ENCODE data around the gene SUPT7L.
"Not testable (repeated sequence)": the region's sequence is repeated elsewhere in the genome, so short reads cannot be mapped to it uniquely, and the experiment has no call there.

SUPT7L gene

DNA sequence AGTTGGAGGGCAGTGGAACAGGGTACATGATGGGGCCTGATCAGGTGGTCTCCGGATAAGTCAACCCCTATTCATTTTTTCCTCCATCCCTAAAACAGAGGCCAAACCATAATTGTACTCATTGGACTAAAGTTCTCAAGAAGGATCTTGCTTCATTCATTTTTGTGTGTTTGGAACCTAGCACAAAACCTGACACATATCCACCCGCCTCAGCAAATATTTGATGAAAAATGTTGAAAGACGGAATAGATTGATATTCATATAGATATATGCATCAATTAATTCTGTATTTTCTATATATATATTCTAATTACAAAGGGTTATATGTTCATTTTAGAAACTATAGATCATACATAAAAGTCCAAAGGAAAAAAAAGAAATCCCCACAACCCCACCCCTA, 22.2 kb upstream of the SUPT7L start:
- no peak for DNase-seq (ENCODE audit: low read depth in 2 of 2)

DNA sequence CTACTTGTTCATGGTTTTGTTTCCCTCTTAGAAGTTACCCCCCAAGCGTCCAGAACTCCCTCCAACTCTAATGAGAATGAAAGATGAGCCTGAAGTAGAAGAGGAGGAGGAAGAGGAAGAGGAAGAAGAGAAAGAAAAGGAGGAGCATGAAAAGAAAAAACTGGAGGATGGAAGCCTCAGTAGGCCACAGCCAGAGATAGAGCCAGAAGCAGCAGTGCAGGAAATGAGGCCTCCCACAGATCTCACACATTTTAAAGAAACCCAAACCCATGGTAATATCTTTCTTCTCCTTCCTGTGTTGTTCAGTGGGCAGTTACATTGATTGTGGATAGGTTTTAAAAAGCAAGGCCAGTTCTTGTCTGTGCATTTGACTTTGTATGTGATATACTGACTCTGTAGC, 21.6 kb upstream of the SUPT7L start:
- DNase-seq (ENCODE audit: low read depth in 2 of 2), result not testable (repeated sequence)

DNA sequence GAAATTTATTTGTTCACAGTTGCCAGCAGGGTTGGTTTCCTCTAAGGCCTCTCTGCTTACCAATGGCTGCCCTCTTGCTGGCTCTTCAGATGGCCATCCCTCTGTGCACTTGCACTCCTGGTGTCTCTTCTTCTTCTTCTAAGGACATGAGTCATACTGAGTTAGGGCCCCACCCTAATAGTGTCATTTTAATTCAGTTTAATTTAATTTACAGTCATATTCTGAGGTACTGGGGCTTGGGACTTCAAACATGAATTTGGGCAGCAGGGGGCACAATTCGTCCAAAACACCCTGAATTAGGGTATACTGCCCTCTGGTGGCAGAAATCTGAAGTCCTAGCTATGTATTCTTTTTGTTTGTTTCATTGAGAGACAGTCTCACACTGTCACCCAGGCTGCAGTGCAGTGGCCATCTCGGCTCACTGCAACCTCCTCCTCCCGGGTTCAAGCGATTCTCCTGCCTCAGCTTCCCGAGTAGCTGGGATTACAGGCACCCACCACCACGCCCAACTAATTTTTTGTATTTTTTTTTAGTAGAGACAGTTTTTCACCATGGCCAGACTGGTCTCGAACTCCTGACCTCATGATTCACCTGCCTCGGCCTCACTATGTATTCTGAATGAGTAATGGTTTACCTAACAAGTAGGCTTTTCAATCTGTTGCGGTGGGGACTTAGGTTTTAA, 20.1 kb upstream of the SUPT7L start:
- DNase-seq (ENCODE audit: low read depth in 2 of 2), result peak; percentile 72 to 86

DNA sequence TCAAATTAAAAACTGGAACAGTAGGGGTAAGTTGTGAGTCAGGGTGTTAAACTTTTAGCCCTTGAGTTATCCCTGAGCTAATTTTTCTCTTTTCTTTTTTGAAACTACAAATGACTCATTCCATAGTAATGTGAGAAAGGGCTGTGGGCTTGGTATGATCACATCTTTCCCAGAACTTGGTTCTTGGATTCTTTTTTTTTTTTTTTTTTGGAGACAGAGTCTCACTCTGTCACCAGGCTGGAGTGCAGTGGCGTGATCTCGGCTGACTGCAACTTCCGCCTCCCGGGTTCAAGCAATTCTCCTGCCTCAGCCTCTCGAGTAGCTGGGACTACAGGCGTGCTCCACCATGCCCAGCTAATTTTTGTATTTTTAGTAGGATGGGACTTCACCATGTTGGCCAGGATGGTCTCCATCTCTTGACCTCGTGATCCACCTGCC, 18.9 kb upstream of the SUPT7L start:
- DNase-seq (ENCODE audit: low read depth in 2 of 2), result not testable (repeated sequence)

DNA sequence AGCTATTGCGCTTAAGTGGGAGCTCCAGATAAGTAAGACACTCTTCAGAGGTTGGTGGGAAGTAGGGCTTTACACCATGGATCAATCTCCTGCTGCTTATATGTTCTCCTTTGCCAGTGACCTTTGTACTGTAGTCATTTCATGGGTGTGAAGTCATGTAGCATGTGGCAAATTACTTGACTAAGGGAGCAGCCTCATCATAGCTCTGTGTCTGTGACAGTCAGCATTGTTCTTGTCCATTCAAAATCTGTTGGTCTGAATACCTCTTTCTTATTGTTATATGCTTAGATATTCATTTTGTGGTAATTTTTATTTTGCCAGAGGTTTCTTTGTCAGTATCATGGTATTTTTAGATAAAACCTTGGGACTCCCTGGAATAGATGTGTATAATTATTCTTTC, 18.4 kb upstream of the SUPT7L start:
- no peak for DNase-seq (ENCODE audit: low read depth in 2 of 2)

DNA sequence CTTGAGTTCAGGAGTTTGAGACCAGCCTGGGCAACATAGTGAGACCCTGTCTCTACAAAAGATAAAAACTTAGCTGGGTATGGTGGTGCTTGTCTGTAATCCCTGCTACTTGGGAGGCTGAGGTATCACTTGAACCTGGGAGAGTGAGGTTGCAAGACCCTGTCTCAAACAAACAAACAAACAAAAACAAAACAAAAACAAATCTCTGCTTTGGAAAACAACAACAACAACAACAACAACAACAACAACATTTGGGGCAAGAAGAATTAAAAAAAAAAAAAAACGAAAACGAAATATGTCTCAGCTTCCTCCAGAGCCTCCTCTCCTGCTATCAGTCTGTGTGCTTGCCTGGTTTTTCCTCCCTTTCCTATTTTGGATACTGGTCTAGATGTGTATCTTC, 17.2 kb upstream of the SUPT7L start:
- DNase-seq (ENCODE audit: low read depth in 2 of 2), result no peak

GRCh38 chr2:27672723-27673486, 9.5 kb upstream of the SUPT7L start:
- no peak for DNase-seq (ENCODE audit: low read depth in 2 of 2)

GRCh38 chr2:27671235-27671634, 7.8 kb upstream of the SUPT7L start:
- no peak for DNase-seq (ENCODE audit: low read depth in 2 of 2)

- DNase-seq (ENCODE audit: low read depth in 2 of 2), result no peak
These were observed 4.0 kb upstream of the SUPT7L start for GRCh38 chr2:27667446-27667845.

DNA sequence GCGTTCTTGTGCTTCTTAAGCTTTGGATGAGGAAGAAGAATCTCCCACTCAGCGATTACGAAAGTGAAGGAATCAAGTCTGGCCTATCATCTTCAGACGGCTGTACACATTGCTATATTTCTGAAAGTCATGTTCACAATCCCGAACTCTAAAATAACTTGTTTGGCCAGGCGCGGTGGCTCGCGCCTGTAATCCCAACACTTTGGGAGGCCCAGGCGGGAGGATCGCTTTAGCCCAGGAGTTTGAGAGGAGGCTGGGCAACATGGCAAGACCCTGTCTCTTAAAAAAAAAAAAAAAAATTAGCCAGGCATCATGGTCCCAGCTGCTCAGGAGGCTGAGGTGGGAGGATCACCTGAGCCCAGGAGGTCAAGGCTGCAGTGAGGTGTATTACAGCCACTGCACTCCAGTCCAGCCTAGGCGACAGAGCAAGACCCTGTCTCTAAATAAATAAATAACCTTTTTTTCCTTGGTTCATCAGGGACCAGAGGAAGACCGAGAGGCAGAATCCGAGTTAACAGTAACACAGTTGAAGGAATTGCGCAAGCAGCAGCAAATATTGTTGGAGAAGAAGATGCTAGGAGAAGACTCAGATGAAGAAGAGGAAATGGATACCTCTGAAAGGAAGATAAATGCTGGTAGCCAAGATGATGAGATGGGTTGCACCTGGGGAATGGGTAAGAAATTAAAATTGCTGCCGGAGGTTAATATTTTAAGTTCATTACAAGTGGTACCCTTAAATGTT, 1.4 kb upstream of the SUPT7L start:
- no peak for DNase-seq (ENCODE audit: low read depth in 2 of 2)

DNA sequence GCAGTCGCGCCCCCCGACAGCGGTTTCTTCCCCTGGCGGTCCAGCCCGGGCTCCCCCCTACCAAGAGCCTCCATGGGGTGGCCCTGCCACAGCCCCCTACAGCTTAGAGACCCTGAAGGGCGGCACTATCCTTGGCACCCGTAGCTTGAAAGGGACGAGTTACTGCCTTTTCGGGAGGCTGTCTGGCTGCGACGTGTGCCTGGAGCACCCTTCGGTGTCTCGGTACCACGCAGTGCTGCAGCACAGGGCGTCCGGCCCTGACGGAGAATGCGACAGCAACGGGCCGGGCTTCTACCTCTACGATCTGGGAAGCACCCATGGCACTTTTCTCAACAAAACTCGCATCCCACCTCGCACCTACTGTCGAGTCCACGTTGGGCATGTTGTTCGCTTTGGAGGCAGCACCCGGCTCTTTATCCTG, 750 bp upstream of the SUPT7L start:
- DNase-seq (ENCODE audit: low read depth in 2 of 2), result no peak

DNA sequence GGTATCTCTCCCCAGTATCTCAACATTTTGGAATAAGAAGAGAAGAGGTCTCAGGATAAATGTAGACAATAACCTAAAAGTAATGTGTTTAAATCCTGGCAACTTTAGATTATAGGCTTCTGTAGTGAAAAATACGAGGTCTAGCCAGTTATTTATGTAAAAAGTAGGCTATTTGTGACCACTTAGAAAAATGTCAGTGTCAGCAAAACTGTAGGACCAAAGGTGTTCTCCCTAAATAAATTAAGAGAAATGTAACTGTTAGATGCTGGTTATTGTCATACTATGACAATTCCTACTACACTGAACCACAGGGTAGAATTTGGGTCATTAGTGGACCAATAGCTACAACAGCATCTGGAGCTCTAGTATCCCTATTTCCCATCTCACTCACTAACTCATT, 2.0 kb downstream of the SUPT7L start:
- no peak for DNase-seq (ENCODE audit: low read depth in 2 of 2)

DNA sequence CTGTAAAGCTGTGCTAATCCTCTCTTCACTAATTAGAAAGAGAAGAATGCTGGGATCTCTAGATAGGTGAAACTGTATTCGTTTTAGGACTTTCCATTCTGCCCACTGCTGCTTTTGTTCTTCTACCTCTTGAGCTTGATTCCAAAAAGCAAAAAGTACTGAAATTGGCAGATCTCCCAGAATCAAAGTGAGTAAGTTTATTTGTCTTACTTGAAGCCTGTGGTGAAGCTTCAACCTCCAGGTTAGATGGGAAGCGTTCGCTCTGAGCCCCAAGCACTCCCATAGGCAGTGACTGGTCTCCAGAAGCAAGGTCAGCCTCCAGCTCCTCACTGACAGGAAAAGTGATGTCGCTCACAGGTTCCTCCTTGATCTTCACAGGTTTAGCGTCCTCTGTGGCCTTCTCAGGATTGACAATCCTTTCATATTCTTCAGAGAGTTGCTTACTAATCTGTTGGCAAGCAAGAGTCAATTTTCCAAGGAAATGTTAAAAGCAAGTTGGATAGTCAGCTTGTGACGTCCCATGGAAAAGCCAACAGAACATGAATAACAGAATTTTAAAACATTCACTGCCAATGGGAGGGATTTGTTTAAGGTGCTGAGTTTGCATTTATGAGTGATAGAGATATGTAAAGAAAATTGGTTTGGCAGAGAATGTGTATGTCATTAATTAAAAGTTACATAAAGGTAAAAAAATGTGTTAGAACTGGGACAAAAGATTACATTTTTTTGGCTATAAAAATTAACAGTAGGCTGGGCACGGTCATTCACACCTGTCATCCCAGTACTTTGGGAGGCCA, 8.1 kb downstream of the SUPT7L start:
- no peak for DNase-seq (ENCODE audit: low read depth in 2 of 2)

DNA sequence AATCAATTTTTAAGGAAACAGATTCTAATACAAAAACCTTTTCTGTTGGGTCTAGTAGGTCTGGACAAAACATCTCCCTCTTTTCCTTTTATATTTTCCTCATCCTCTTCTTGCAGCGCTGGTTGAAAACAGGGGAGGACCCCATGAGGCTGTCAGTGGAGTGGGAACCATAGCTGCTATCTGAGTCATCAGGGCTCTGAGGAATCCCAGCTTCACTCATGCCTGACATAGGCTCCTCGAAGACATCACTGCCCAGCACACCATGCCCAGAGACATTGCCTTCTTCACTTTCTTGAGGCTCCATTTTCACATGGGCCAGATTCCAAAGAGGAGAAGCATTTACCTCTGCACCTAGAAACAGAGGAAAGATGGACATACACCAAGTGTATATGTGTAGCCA, 10.0 kb downstream of the SUPT7L start:
- no peak for DNase-seq (ENCODE audit: low read depth in 2 of 2)

DNA sequence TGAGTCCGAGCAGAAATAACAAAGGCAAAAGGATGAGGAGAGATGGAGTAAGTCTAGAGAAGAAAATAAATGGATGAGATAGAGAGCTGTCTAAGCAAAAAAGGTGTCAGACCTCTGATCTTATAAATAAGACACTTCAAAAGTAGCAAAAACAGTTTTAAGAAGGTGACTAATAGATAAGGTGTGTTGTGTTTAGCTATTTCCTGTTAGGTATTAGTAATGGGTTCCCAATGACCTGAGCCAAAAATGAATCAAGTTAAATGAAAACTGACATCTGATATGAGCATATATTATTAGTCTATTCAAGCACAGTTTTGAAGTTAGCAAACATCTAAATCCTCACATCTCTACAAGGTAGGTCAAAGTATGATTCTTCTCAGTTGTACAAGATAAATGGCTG, 10.6 kb downstream of the SUPT7L start:
- no peak for DNase-seq (ENCODE audit: low read depth in 2 of 2)

DNA sequence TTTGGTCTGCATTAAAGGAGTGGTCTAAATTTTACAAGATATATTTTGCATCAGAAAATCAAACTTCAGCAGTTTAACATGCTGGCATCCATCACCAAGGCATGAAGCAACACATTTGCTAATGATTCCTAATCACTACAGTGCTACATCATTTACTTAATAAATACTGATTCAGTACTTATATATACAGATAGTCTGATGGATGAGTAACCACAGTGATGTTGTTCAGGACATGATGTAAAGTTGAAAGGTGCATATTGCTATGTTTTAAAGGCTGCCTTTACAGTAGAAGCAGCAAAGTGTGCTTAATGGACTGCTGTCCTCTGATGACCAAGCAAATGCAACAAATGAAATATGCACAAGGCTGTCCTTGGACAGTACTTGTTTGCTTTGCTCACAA, 11.1 kb downstream of the SUPT7L start:
- no peak for DNase-seq (ENCODE audit: low read depth in 2 of 2)

- DNase-seq (ENCODE audit: low read depth in 2 of 2), result no peak
These were observed 12.4 kb downstream of the SUPT7L start for GRCh38 chr2:27651056-27651455.

DNA sequence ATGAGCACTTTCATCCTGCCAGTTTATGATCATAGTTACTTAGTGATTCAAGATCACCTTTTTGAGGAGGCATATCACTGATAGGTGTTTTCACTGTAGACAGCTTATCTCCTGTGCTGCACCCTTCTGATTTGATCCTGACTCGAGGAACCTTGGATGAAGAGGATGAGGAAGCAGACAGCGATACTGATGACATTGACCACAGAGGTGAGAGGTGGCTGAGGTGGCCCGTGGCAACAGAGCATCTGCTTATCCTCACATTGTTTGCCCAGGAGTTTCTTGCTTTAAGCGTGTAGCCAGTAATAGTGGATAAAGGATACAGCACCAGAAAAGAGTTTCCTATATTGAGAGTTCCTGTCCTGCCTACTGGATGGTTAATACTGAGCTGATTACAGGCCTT, 15.7 kb downstream of the SUPT7L start:
- no peak for DNase-seq (ENCODE audit: low read depth in 2 of 2)

GRCh38 chr2:27647289-27647688, 16.1 kb downstream of the SUPT7L start:
- no peak for DNase-seq (ENCODE audit: low read depth in 2 of 2)

DNA sequence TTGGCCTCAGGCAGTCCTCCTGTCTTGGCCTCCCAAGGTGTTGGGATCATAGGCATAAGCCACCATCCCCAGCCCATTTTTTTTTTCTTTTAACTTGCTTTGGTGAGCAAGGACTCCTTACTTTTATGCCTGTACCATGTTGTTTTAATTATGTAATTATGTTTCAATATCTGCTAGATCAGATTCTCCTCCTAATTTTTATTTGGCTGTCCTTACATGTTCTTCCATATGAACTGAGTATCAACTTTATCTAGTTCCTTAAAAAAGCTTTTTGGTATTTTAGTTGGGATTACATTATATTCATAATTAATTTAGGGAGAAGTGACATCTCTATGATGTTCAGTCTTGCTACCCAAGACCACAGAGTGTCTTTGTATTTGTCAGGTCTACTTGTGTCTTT, 18.2 kb downstream of the SUPT7L start:
- no peak for DNase-seq (ENCODE audit: low read depth in 2 of 2)

- DNase-seq (ENCODE audit: low read depth in 2 of 2), result no peak
These were observed 22.6 kb downstream of the SUPT7L start for GRCh38 chr2:27640722-27641245.

GRCh38 chr2:27638709-27639108, 24.7 kb downstream of the SUPT7L start:
- DNase-seq (ENCODE audit: low read depth in 2 of 2), result no peak
